ENCODE results near the gene ARHGAP24. TPM values are rescaled to one million over a fixed set of nuclear protein-coding genes. Genes with fewer than 3 reads are reported as not detected.

The ARHGAP24 gene
- total and polyA plus RNA-seq, 7 donors = 0.46 to 40.4 (median 23.1) TPM

GRCh38 chr4:85883180-85883579, 408.2 kb downstream of the ARHGAP24 start:
- no peaks in the 10 kb centered on the region for H3K4me1 ChIP-seq
- no peak for DNase-seq
- WGBS, 2 donors = 98 to 100% methylated on average over 1 of the region's 1 CpG
- no peaks in the 10 kb centered on the region for H3K36me3 ChIP-seq
- H3K9me3 ChIP-seq = no peaks in the 10 kb centered on the region
- H3K27ac ChIP-seq = no peak overlapping the region
- intact Hi-C loops (cut with DNase I) = no loop called here
- H3K27me3 ChIP-seq = no peaks in the 10 kb centered on the region
- no peak for TF ChIP-seq EP300 (IDR thresholded peaks at IDR 0.05)
- no peak for TF ChIP-seq POLR2AphosphoS5 (IDR thresholded peaks at IDR 0.05)
- no peak for TF ChIP-seq CTCF (IDR thresholded peaks at IDR 0.05)
- no peak for TF ChIP-seq POLR2A (IDR thresholded peaks at IDR 0.05)
- H3K4me3 ChIP-seq = no peak overlapping the region

GRCh38 chr4:85884251-85884650, 409.3 kb downstream of the ARHGAP24 start:
- DNase-seq = no peak
- H3K27ac ChIP-seq = no peak overlapping the region
- TF ChIP-seq CTCF (IDR thresholded peaks at IDR 0.05) (no peak), EP300 (IDR thresholded peaks at IDR 0.05) (no peak), POLR2AphosphoS5 (IDR thresholded peaks at IDR 0.05) (no peak), POLR2A (IDR thresholded peaks at IDR 0.05) (no peak)
- no peaks in the 10 kb centered on the region for H3K36me3 ChIP-seq
- intact Hi-C loops (cut with DNase I) = no loop called here
- 66 to 82% methylated on average over 2 of the region's 2 CpGs for whole genome bisulfite sequencing, 2 donors
- no peaks in the 10 kb centered on the region for H3K9me3 ChIP-seq
- H3K27me3 ChIP-seq = no peaks in the 10 kb centered on the region
- no peaks in the 10 kb centered on the region for H3K4me1 ChIP-seq
- H3K4me3 ChIP-seq = no peak overlapping the region

GRCh38 chr4:85886665-85887064, 411.7 kb downstream of the ARHGAP24 start:
- no peak for DNase-seq
- intact Hi-C loops (cut with DNase I) = no loop called here
- Histone ChIP-seq H3K27ac (no peak overlapping the region), H3K9me3 (no peaks in the 10 kb centered on the region), H3K4me1 (no peaks in the 10 kb centered on the region), H3K4me3 (no peak overlapping the region), H3K27me3 (no peaks in the 10 kb centered on the region), H3K36me3 (no peaks in the 10 kb centered on the region)
- 96 to 99% methylated on average over 1 of the region's 1 CpG for WGBS, 2 donors
- no peak for TF ChIP-seq POLR2AphosphoS5 (IDR thresholded peaks at IDR 0.05)
- no peak for TF ChIP-seq CTCF (IDR thresholded peaks at IDR 0.05)
- no peak for TF ChIP-seq EP300 (IDR thresholded peaks at IDR 0.05)
- no peak for TF ChIP-seq POLR2A (IDR thresholded peaks at IDR 0.05)

- no peak overlapping the region for H3K27ac ChIP-seq
- H3K4me1 ChIP-seq = no peaks in the 10 kb centered on the region
- intact Hi-C loops (cut with DNase I) = no loop called here
- H3K27me3 ChIP-seq = no peaks in the 10 kb centered on the region
- H3K36me3 ChIP-seq = no peaks in the 10 kb centered on the region
- H3K4me3 ChIP-seq = no peak overlapping the region
- WGBS, 2 donors = 63 to 65% methylated on average over 3 of the region's 3 CpGs
- no peak for TF ChIP-seq EP300 (IDR thresholded peaks at IDR 0.05)
- TF ChIP-seq POLR2A (IDR thresholded peaks at IDR 0.05) = no peak
- TF ChIP-seq POLR2AphosphoS5 (IDR thresholded peaks at IDR 0.05) = no peak
- no peak for TF ChIP-seq CTCF (IDR thresholded peaks at IDR 0.05)
- no peaks in the 10 kb centered on the region for H3K9me3 ChIP-seq
- no peak for DNase-seq
These were observed 414.4 kb downstream of the ARHGAP24 start for GRCh38 chr4:85889314-85889713.

GRCh38 chr4:85895755-85896154, 420.8 kb downstream of the ARHGAP24 start:
- intact Hi-C loops (cut with DNase I) = no loop called here
- Histone ChIP-seq H3K27me3 (no peaks in the 10 kb centered on the region), H3K9me3 (no peaks in the 10 kb centered on the region), H3K36me3 (no peaks in the 10 kb centered on the region), H3K4me1 (no peaks in the 10 kb centered on the region), H3K4me3 (no peak overlapping the region), H3K27ac (no peak overlapping the region)
- DNase-seq = no peak
- WGBS, 2 donors = 93 to 94% methylated on average over 3 of the region's 3 CpGs
- TF ChIP-seq POLR2AphosphoS5 (IDR thresholded peaks at IDR 0.05) = no peak
- TF ChIP-seq EP300 (IDR thresholded peaks at IDR 0.05) = no peak
- TF ChIP-seq POLR2A (IDR thresholded peaks at IDR 0.05) = no peak
- no peak for TF ChIP-seq CTCF (IDR thresholded peaks at IDR 0.05)
